Measurements from ENCODE around the gene OTOS. TPM values are rescaled to one million over a fixed set of nuclear protein-coding genes. Genes with fewer than 3 reads are reported as not detected.

OTOS gene
- total RNA-seq, 1 experiment from 2014 or later: not detected

GRCh38 chr2:240125742-240126141 lies 14.7 kb downstream of the OTOS start:
- CTCF ChIA-PET: no interaction called here
- TF ChIP-seq CTCF (IDR thresholded peaks at IDR 0.05; ENCODE audit: unreplicated experiment): no peak
- H3K27me3 Mint-ChIP-seq (ENCODE audit: unreplicated experiment): peaks cover 13% of the 10 kb centered on the region
- no TSS peak for BruUV-seq (replicated peaks)
- H3K4me3 Mint-ChIP-seq (ENCODE audit: low read depth, unreplicated experiment): no peak overlapping the region
- DNase-seq: no peak
- H3K36me3 Mint-ChIP-seq (ENCODE audit: insufficient read depth, unreplicated experiment): peaks cover 12% of the 10 kb centered on the region
- H3K27ac Mint-ChIP-seq (ENCODE audit: unreplicated experiment): no peak overlapping the region
- intact Hi-C loops (cut with micrococcal nuclease; ENCODE audit: unreplicated experiment): no loop called here
- H3K9me3 Mint-ChIP-seq (ENCODE audit: low read depth, unreplicated experiment): no peaks in the 10 kb centered on the region
- no peaks in the 10 kb centered on the region for H3K4me1 Mint-ChIP-seq (ENCODE audit: low read depth, unreplicated experiment)

DNA sequence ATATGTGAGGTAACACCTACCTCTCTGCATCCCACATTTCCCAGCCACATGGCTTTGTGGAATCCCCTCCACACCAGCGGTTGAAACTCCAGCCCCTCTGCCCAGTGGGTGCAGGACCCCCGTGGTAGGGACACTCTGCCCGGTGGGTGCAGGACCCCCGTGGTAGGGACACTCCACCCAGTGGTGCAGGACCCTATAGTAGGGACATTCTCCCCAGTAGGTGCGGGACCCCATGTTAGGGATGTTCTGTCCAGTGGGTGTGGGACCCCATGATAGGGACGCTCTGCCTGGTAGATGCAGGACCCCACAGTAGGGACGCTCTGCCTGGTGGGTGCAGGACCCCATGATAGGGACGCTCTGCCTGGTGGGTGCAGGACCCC lies 15.8 kb downstream of the OTOS start:
- Mint-ChIP-seq H3K4me1 (ENCODE audit: low read depth, unreplicated experiment) (no peaks in the 10 kb centered on the region), H3K4me3 (ENCODE audit: low read depth, unreplicated experiment) (no peak overlapping the region), H3K27ac (ENCODE audit: unreplicated experiment) (no peak overlapping the region), H3K36me3 (ENCODE audit: insufficient read depth, unreplicated experiment) (peaks cover 9% of the 10 kb centered on the region), H3K27me3 (ENCODE audit: unreplicated experiment) (peaks cover 24% of the 10 kb centered on the region), H3K9me3 (ENCODE audit: low read depth, unreplicated experiment) (no peaks in the 10 kb centered on the region)
- TF ChIP-seq CTCF (IDR thresholded peaks at IDR 0.05; ENCODE audit: unreplicated experiment): no peak
- no peak for DNase-seq
- intact Hi-C loops (cut with micrococcal nuclease; ENCODE audit: unreplicated experiment): no loop called here
- no TSS peak for BruUV-seq (replicated peaks)
- CTCF ChIA-PET: no interaction called here

DNA sequence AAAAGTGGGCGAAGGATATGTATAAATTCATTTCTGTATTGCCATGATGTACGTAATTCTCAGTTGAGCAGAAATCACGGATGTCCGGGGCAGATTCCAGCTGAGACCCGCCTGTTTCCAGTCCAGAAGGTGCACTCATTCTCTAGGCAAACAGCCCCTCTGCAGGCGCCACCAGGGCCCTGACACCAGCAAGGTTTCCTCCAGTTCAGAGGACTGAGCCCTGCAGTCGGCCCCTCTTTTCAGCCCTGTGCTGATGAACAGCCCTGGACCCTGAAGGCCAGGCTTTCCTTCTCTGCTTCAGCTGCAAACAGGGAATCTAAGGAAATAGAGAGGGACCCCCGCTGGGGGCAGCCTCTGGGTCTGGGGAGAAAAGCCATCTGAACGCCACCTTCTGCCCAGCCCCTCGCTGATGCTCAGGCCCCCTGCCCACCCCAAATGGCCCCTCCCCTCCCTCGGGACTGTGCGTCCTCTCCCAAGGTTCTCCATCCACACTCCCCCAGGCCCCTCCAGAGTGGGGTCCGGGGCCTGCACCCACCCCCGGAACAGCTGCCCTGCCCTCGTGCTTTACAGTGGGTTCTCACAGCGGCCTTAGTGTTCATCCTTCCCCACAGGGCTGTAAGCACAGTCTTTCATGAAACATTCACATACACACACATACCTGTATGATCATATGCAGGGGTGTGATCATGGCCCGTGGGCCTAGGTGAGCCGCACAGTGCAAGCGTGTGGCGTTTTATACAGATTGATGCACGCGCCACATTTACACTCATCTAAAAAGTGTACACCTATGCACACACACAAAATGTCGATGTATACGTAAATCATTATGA lies 16.4 kb downstream of the OTOS start:
- H3K27ac Mint-ChIP-seq (ENCODE audit: unreplicated experiment): no peak overlapping the region
- DNase-seq: no peak
- intact Hi-C loops (cut with micrococcal nuclease; ENCODE audit: unreplicated experiment): no loop called here
- H3K27me3 Mint-ChIP-seq (ENCODE audit: unreplicated experiment): peaks cover 30% of the 10 kb centered on the region
- no peaks in the 10 kb centered on the region for H3K9me3 Mint-ChIP-seq (ENCODE audit: low read depth, unreplicated experiment)
- no peak overlapping the region for H3K4me3 Mint-ChIP-seq (ENCODE audit: low read depth, unreplicated experiment)
- CTCF ChIA-PET: no interaction called here
- no TSS peak for BruUV-seq (replicated peaks)
- no peaks in the 10 kb centered on the region for H3K4me1 Mint-ChIP-seq (ENCODE audit: low read depth, unreplicated experiment)
- TF ChIP-seq CTCF (IDR thresholded peaks at IDR 0.05; ENCODE audit: unreplicated experiment): no peak
- peaks cover 3% of the 10 kb centered on the region for H3K36me3 Mint-ChIP-seq (ENCODE audit: insufficient read depth, unreplicated experiment)

GRCh38 chr2:240121675-240122074 lies 18.8 kb downstream of the OTOS start:
- Mint-ChIP-seq H3K36me3 (ENCODE audit: insufficient read depth, unreplicated experiment) (no peaks in the 10 kb centered on the region), H3K27ac (ENCODE audit: unreplicated experiment) (no peak overlapping the region), H3K27me3 (ENCODE audit: unreplicated experiment) (peaks cover 52% of the 10 kb centered on the region), H3K9me3 (ENCODE audit: low read depth, unreplicated experiment) (no peaks in the 10 kb centered on the region), H3K4me3 (ENCODE audit: low read depth, unreplicated experiment) (no peak overlapping the region), H3K4me1 (ENCODE audit: low read depth, unreplicated experiment) (no peaks in the 10 kb centered on the region)
- TF ChIP-seq CTCF (IDR thresholded peaks at IDR 0.05; ENCODE audit: unreplicated experiment): no peak
- BruUV-seq (replicated peaks): no TSS peak
- CTCF ChIA-PET: no interaction called here
- DNase-seq: no peak
- intact Hi-C loops (cut with micrococcal nuclease; ENCODE audit: unreplicated experiment): no loop called here

Measured in Calu3 (cell line).